CD14-positive monocyte (primary cell): ENCODE data around the gene TSNAX. TPM values are rescaled to one million over a fixed set of nuclear protein-coding genes. Genes with fewer than 3 reads are reported as not detected.

Source experiments
- DNase-seq, 3 donors: peaks; one replicate each; pipeline ENCODE4 v3.0.0-alpha.2; 2011 to 2022
- H2AFZ ChIP-seq: 2 replicates; pipeline ENCODE4 v1.6.0; 2012; ENCODE audit warnings: mild to moderate bottlenecking, low read depth, low read length, inconsistent platforms; ENCODE audit not compliant: insufficient read depth, poor library complexity, severe bottlenecking
- H3K27ac ChIP-seq, 2 donors: 1 replicate in 1 of 2; 2 replicates in 1 of 2; pipeline ENCODE4 v1.5.1; 2012 to 2013; ENCODE audit warnings: low read length in 2 of 2, control low read depth in 1 of 2, inconsistent platforms in 1 of 2, low read depth in 1 of 2, mild to moderate bottlenecking in 1 of 2
- H3K27me3 ChIP-seq, 2 donors: one replicate each; pipeline versions ENCODE4 v1.6.0 to v1.6.1; 2011 to 2013; ENCODE audit warnings: low read length in 2 of 2; ENCODE audit not compliant: control insufficient read depth in 2 of 2, insufficient read depth in 2 of 2
- H3K36me3 ChIP-seq, 2 donors: replicated peaks in 1 of 2; 1 replicate in 1 of 2; 2 replicates in 1 of 2; pipeline versions ENCODE4 v1.5.1 to v1.6.1; 2012 to 2013; ENCODE audit warnings: low read length in 2 of 2, control low read depth in 1 of 2, inconsistent platforms in 1 of 2, mild to moderate bottlenecking in 1 of 2; ENCODE audit not compliant: insufficient read depth in 2 of 2, control insufficient read depth in 1 of 2
- H3K4me1 ChIP-seq, 2 donors: 1 replicate in 1 of 2; 2 replicates in 1 of 2; pipeline versions ENCODE4 v1.5.1 to v1.6.1; 2012 to 2013; ENCODE audit warnings: low read length in 2 of 2, control low read depth in 1 of 2, inconsistent platforms in 1 of 2, mild to moderate bottlenecking in 1 of 2, moderate library complexity in 1 of 2; ENCODE audit not compliant: insufficient read depth in 2 of 2, control insufficient read depth in 1 of 2
- H3K4me2 ChIP-seq: replicated peaks from 2 replicates; pipeline ENCODE3; 2012; ENCODE audit warnings: low read length, moderate library complexity, mild to moderate bottlenecking; ENCODE audit not compliant: poor library complexity, severe bottlenecking; ENCODE audit errors: extremely low read depth
- H3K4me3 ChIP-seq, 3 experiments: fragments of 200-600 bp in 1 of 3; sonication (generic) in 1 of 3; replicated peaks in 1 of 3; 1 replicate in 2 of 3; 2 replicates in 1 of 3; pipeline ENCODE4 v1.5.1; 2011 to 2013; ENCODE audit warnings: low read length in 3 of 3, mild to moderate bottlenecking in 3 of 3, control low read depth in 2 of 3, low read depth in 2 of 3, inconsistent platforms in 1 of 3, moderate library complexity in 1 of 3
- H3K79me2 ChIP-seq: 2 replicates; pipeline ENCODE4 v1.6.0; 2012; ENCODE audit warnings: mild to moderate bottlenecking, control low read depth, inconsistent platforms, low read length, moderate library complexity; ENCODE audit not compliant: insufficient read depth
- H3K9ac ChIP-seq: 2 replicates; pipeline ENCODE4 v1.6.0; 2017; ENCODE audit warnings: low read length, mild to moderate bottlenecking; ENCODE audit not compliant: insufficient read depth, poor library complexity, severe bottlenecking
- H3K9me3 ChIP-seq, 2 donors: replicated peaks in 1 of 2; 1 replicate in 1 of 2; 2 replicates in 1 of 2; pipeline versions ENCODE4 v1.5.1 to v1.6.1; 2012 to 2013; ENCODE audit warnings: low read length in 2 of 2, control low read depth in 1 of 2; ENCODE audit not compliant: control insufficient read depth in 1 of 2, insufficient read depth in 1 of 2
- H4K20me1 ChIP-seq: 2 replicates; pipeline ENCODE4 v1.6.0; 2012; ENCODE audit warnings: mild to moderate bottlenecking, low read length, control low read depth, moderate library complexity; ENCODE audit not compliant: insufficient read depth
- H3K27ac Mint-ChIP-seq, 7 donors: one replicate each; pipeline ENCODE4 v1.8.0; 2020; ENCODE audit warnings: mild to moderate bottlenecking in 7 of 7, mixed read lengths in 7 of 7, moderate library complexity in 6 of 7, inconsistent platforms in 2 of 7
- H3K27me3 Mint-ChIP-seq, 3 donors: one replicate each; pipeline ENCODE4 v1.8.0; 2021 to 2022; ENCODE audit warnings: low read depth in 3 of 3, mild to moderate bottlenecking in 3 of 3, mixed read lengths in 3 of 3, moderate library complexity in 3 of 3, inconsistent platforms in 1 of 3
- H3K36me3 Mint-ChIP-seq, 2 donors: one replicate each; pipeline ENCODE4 v1.8.0; 2020; ENCODE audit warnings: mixed read lengths in 2 of 2, inconsistent platforms in 1 of 2, mild to moderate bottlenecking in 1 of 2
- H3K4me1 Mint-ChIP-seq: one replicate; pipeline ENCODE4 v1.8.0; 2020; ENCODE audit warnings: mild to moderate bottlenecking, mixed read lengths
- H3K4me3 Mint-ChIP-seq, 2 donors: one replicate each; pipeline ENCODE4 v1.8.0; 2020; ENCODE audit warnings: mild to moderate bottlenecking in 2 of 2, mixed read lengths in 2 of 2, moderate library complexity in 1 of 2
- H3K9me3 Mint-ChIP-seq, 7 donors: one replicate each; pipeline ENCODE4 v1.8.0; 2020 to 2022; ENCODE audit warnings: mixed read lengths in 7 of 7, mild to moderate bottlenecking in 6 of 7, moderate library complexity in 6 of 7, inconsistent platforms in 2 of 7
- CTCF ChIP-seq: fragments of 200-600 bp; IDR thresholded peaks from one replicate; pipeline ENCODE4 v1.8.0; 2022; ENCODE audit warnings: antibody characterized with exemption, mild to moderate bottlenecking
- WGBS: methylation state at CpG from one replicate; pipeline ENCODE4 v1.1.5; 2013; ENCODE audit warnings: missing lambda C conversion rate; ENCODE audit not compliant: insufficient coverage; 5-methylcytosine and 5-hydroxymethylcytosine counted together
- intact Hi-C, 2 donors: fragments of 100-400 bp; cut with micrococcal nuclease; formaldehyde crosslinking; loops; one replicate each; pipeline versions ENCODE4 v1.15.0 to v1.15.1; 2023
- polyA plus RNA-seq, 3 donors: library from polyadenylated mRNA; depleted of rRNA in 1 of 3; unstranded in 2 of 3; stranded (reverse) in 1 of 3; fragments of 300-500 nt in 2 of 3; fragments of >200 nt in 1 of 3; fragmentation: Illumina TruSeq in 2 of 3; gene quantifications; 1 replicate in 2 of 3; 2 replicates in 1 of 3; pipeline ENCODE4 v1.2.3, GENCODE V29; 2012 to 2021

The TSNAX gene
- polyA plus RNA-seq, 3 donors = 15.6 to 86.9 (median 82.0) TPM

- 100% methylated on average over 1 of the region's 1 CpG for WGBS
- Mint-ChIP-seq H3K9me3 (no peaks in the 10 kb centered on the region), H3K4me3 (no peak overlapping the region)
Observed at GRCh38 chr1:231522038-231522437, 6.4 kb upstream of the TSNAX start.

GRCh38 chr1:231522931-231523642, 5.4 kb upstream of the TSNAX start:
- no peak overlapping the region for H2AFZ ChIP-seq
- peaks cover 7 to 9% of the 10 kb centered on the region in 2 donors for H3K36me3 Mint-ChIP-seq
- peaks cover 0 to 1% (median 0%) of the 10 kb centered on the region in 3 donors for H3K27me3 Mint-ChIP-seq
- H3K4me1 ChIP-seq = peaks cover 31 to 39% of the 10 kb centered on the region in 2 donors
- no peaks in the 10 kb centered on the region for H3K9me3 ChIP-seq
- H3K36me3 ChIP-seq = no peaks in the 10 kb centered on the region
- WGBS = 36% methylated on average over 1 of the region's 2 CpGs
- peaks cover 39% of the 10 kb centered on the region for H3K4me1 Mint-ChIP-seq
- peaks cover 0 to 2% (median 0%) of the 10 kb centered on the region in 7 donors for H3K9me3 Mint-ChIP-seq
- H3K9ac ChIP-seq = no peak overlapping the region
- no peaks in the 10 kb centered on the region for H3K27me3 ChIP-seq
- peak overlapping the region; percentile 73 to 92 (median 88) for H3K27ac Mint-ChIP-seq
- intact Hi-C loops = no loop called here
- peak overlapping the region in 1 of 2 donors; percentile 58 for H3K4me3 Mint-ChIP-seq
- DNase-seq = no peak
- peak overlapping the region in 1 of 2 donors; percentile 60 for H3K27ac ChIP-seq
- no peak for TF ChIP-seq CTCF
- peaks cover 2% of the 10 kb centered on the region for H3K79me2 ChIP-seq
- H4K20me1 ChIP-seq = no peaks in the 10 kb centered on the region
- peak overlapping the region in 1 of 3 experiments; percentile 24 for H3K4me3 ChIP-seq
- H3K4me2 ChIP-seq = peak overlapping the region; percentile 58

More at GRCh38 chr1:231522038-231522437, 6.4 kb upstream of the TSNAX start:
- H3K4me1 Mint-ChIP-seq = peaks cover 29% of the 10 kb centered on the region
- Histone ChIP-seq H3K9ac (no peak overlapping the region), H4K20me1 (no peaks in the 10 kb centered on the region), H3K36me3 (no peaks in the 10 kb centered on the region), H2AFZ (no peak overlapping the region), H3K27ac (no peak overlapping the region), H3K9me3 (no peaks in the 10 kb centered on the region), H3K4me1 (peaks cover 22 to 30% of the 10 kb centered on the region in 2 donors), H3K79me2 (peaks cover 2% of the 10 kb centered on the region), H3K4me2 (no peak overlapping the region), H3K27me3 (no peaks in the 10 kb centered on the region), H3K4me3 (no peak overlapping the region)
- H3K36me3 Mint-ChIP-seq = peaks cover 7 to 12% of the 10 kb centered on the region in 2 donors
- peak overlapping the region in 2 of 7 donors; percentile 14 to 52 for H3K27ac Mint-ChIP-seq
- H3K27me3 Mint-ChIP-seq = peaks cover 0 to 1% (median 0%) of the 10 kb centered on the region in 3 donors
- TF ChIP-seq CTCF = no peak
- intact Hi-C loops = no loop called here
- DNase-seq = no peak
